HG02623 (cell line): ENCODE results near the gene PDIK1L.
A peak's percentile ranks its signal among the peaks of the same experiment; 100 is the strongest.

Experiments used
- ATAC-seq: cut with Tn5 transposase; IDR thresholded peaks from one replicate; pipeline ENCODE4 v1.9.1; 2021; ENCODE audit warnings: moderate library complexity; ENCODE audit not compliant: unreplicated experiment

Gene PDIK1L

GRCh38 chr1:26121854-26122773 lies 10.5 kb downstream of the PDIK1L start:
- no peak for ATAC-seq

- ATAC-seq = no peak
Measured at GRCh38 chr1:26122988-26123973, 11.7 kb downstream of the PDIK1L start.

- ATAC-seq = no peak
Measured at GRCh38 chr1:26124418-26125331, 13.1 kb downstream of the PDIK1L start.

- ATAC-seq = no peak
Measured at GRCh38 chr1:26125382-26125781, 13.8 kb downstream of the PDIK1L start.

GRCh38 chr1:26125946-26126320 lies 14.3 kb downstream of the PDIK1L start:
- no peak for ATAC-seq

- ATAC-seq = peak; percentile 67
Measured at GRCh38 chr1:26126321-26127084, 14.9 kb downstream of the PDIK1L start.

GRCh38 chr1:26127235-26128163 lies 15.9 kb downstream of the PDIK1L start:
- ATAC-seq = no peak

GRCh38 chr1:26129778-26130177 lies 18.2 kb downstream of the PDIK1L start:
- ATAC-seq = no peak

GRCh38 chr1:26130695-26131094 lies 19.1 kb downstream of the PDIK1L start:
- no peak for ATAC-seq

GRCh38 chr1:26132128-26132833 lies 20.7 kb downstream of the PDIK1L start:
- no peak for ATAC-seq

GRCh38 chr1:26132834-26133167 lies 21.2 kb downstream of the PDIK1L start:
- no peak for ATAC-seq

GRCh38 chr1:26134466-26134865 lies 22.8 kb downstream of the PDIK1L start:
- ATAC-seq = no peak

- no peak for ATAC-seq
Measured at GRCh38 chr1:26138974-26139558, 27.4 kb downstream of the PDIK1L start.

- ATAC-seq = no peak
Measured at GRCh38 chr1:26142159-26142558, 30.5 kb downstream of the PDIK1L start.

- no peak for ATAC-seq
Measured at GRCh38 chr1:26145041-26145959, 33.7 kb downstream of the PDIK1L start.

- no peak for ATAC-seq
Measured at GRCh38 chr1:26145960-26146294, 34.3 kb downstream of the PDIK1L start.

GRCh38 chr1:26148887-26149286 lies 37.3 kb downstream of the PDIK1L start:
- no peak for ATAC-seq
